ENCODE measurements around the gene MEGF6.

Gene MEGF6

DNA sequence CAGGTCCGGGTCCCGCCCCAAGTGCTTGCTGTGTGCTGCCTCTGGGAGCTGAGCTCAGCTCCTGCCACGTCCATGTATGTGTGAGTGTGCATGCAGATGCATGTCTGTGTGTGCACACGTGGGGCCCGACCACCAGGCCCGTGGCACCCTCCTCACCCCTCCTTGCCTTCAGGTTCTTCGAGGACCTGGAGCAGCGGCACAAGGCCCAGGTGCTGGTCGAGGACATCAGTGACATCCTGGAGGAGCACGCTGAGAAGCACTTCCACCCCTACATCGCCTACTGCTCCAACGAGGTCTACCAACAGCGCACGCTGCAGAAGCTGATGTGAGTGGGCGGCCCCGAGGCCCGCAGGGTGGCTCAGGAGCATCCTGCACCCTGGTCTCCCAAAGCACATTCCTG lies 138.4 kb downstream of the MEGF6 start:
- Histone ChIP-seq H3K4me3 (ENCODE audit: low read depth, low read length) (no peak overlapping the region), H3K9me3 (no peaks in the 10 kb centered on the region), H3K27me3 (no peaks in the 10 kb centered on the region), H3K36me3 (no peaks in the 10 kb centered on the region), H3K4me1 (peaks cover 3% of the 10 kb centered on the region; the same call in 1 of the 2 replicates)
- TF ChIP-seq, protein P1, sequence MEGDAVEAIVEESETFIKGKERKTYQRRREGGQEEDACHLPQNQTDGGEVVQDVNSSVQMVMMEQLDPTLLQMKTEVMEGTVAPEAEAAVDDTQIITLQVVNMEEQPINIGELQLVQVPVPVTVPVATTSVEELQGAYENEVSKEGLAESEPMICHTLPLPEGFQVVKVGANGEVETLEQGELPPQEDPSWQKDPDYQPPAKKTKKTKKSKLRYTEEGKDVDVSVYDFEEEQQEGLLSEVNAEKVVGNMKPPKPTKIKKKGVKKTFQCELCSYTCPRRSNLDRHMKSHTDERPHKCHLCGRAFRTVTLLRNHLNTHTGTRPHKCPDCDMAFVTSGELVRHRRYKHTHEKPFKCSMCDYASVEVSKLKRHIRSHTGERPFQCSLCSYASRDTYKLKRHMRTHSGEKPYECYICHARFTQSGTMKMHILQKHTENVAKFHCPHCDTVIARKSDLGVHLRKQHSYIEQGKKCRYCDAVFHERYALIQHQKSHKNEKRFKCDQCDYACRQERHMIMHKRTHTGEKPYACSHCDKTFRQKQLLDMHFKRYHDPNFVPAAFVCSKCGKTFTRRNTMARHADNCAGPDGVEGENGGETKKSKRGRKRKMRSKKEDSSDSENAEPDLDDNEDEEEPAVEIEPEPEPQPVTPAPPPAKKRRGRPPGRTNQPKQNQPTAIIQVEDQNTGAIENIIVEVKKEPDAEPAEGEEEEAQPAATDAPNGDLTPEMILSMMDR (IDR thresholded peaks at IDR 0.05; ENCODE audit: low read depth, low read length): no peak
- no peak for DNase-seq

DNA sequence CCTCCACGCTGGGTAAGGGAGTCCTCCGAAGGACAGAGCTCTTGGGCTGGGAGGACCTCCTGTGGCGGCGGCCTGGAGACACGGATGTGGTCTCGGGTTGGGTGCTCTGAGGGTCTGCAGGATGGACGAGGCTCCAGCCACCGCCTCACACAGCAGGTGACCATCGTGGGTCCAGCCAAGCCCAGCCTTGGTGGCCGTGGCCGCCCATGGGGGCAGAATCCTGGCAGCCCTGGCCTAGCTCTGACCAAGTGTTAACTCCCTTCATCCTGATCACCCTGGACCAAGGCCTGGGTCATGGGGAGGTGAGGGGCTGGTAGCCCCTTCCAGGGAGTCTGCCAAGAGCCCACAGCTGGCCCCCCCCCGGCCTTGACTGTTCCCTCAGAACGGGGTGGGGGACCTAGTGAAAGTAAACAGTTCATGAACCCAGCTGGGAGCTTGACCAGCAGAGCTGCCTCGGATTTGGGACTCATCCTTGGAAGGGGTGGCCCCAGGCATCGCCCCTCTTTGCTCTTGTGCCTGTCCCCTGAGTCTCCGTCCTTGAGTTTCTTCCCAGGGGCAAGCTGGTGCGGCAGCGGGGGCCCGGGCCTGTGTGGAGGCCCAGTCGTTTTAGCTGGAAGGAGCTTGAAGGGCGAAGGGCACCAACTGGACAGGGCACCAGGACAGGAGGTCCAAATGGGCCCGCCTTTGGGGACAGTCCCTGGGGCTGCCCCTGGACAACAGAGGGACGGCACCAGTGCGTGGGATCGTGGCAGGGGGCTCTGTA lies 139.0 kb downstream of the MEGF6 start:
- TF ChIP-seq, protein P1 (IDR thresholded peaks at IDR 0.05; ENCODE audit: low read depth, low read length): no peak
- Histone ChIP-seq H3K4me1 (peaks cover 3% of the 10 kb centered on the region; the same call in 1 of the 2 replicates), H3K4me3 (ENCODE audit: low read depth, low read length) (no peak overlapping the region), H3K36me3 (no peaks in the 10 kb centered on the region), H3K9me3 (no peaks in the 10 kb centered on the region), H3K27me3 (no peaks in the 10 kb centered on the region)
- DNase-seq: no peak

DNA sequence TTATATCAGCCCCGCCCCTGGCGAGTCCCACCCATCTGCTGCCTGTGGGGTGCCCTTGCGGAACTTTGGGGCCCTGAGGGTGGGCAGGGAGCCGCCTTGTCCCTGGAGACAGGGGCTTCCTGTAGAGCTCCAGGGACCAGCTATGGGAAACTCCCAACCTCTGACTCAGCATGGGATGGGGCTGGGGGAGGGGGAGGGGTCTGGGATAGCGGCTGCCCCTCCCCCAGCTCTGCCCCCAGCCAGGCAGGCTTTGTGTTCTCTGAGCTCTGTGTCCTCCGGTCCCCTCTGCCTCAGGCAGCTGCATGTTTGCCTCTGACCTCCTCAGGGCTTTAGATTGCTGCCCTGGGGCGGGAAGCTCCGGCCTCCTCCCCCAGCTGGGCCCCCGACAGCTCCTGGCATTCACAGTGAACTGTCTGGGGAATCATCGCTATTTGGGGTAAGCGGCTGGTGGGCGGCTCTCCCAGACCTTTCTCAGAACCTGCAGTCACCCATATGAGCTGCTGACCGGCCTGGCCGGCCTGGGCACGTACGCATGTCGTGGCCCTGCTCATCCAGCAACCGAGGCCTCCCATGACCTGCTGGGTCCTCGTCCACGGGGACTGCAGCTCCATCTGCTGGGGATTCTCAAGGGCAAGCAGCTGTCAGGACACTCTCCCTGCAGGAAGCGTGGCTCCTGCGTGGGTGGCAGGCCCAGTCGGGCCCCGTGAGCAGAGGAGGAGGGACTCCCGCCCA lies 139.8 kb downstream of the MEGF6 start:
- peak; percentile 58 for DNase-seq
- no peaks in the 10 kb centered on the region for H3K36me3 ChIP-seq
- no peaks in the 10 kb centered on the region for H3K9me3 ChIP-seq
- H3K4me1 ChIP-seq: peaks cover 3% of the 10 kb centered on the region; the same call in 1 of the 2 replicates
- H3K27me3 ChIP-seq: no peaks in the 10 kb centered on the region
- TF ChIP-seq, protein P1 (IDR thresholded peaks at IDR 0.05; ENCODE audit: low read depth, low read length): peak; percentile 36; the same call in 1 of the 2 replicates
- no peak overlapping the region for H3K4me3 ChIP-seq (ENCODE audit: low read depth, low read length)

DNA sequence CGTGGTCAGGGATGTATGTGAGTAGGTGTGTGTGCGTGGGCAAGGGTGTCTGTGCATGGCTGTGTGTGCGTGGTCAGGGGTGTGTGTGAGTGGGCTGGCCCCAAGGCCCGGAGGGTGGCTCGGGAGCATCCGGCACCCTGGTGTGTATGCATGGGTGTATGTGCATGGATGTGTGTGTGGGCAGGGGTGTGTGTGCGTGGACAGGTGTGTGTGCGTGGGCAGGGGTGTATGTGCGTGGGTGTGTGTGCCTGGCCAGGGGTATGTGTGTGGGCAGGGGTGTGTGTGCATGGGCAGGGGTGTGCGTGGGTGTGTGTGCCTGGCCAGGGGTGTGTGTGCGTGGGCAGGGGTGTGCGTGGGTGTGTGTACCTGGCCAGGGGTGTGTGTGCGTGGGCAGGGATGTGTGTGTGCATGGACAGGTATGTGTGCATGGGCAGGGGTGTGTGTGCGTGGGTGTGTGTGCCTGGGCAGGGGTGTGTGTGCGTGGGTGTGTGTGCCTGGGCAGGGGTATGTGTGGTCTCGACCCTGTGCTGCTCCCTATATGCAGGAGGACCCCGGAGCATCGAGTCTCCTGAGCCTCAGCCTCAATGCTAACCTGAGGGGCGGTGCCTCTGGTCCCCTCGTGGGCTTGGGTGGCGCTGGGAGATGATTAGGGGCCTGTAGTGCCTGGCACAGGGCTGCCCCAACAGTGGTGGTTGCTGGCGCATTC lies 140.5 kb downstream of the MEGF6 start:
- peak; percentile 7 for DNase-seq
- Histone ChIP-seq H3K9me3 (no peaks in the 10 kb centered on the region), H3K4me3 (ENCODE audit: low read depth, low read length) (no peak overlapping the region), H3K4me1 (peaks cover 3% of the 10 kb centered on the region; the same call in 1 of the 2 replicates), H3K27me3 (no peaks in the 10 kb centered on the region), H3K36me3 (no peaks in the 10 kb centered on the region)
- TF ChIP-seq, protein P1 (IDR thresholded peaks at IDR 0.05; ENCODE audit: low read depth, low read length): no peak

DNA sequence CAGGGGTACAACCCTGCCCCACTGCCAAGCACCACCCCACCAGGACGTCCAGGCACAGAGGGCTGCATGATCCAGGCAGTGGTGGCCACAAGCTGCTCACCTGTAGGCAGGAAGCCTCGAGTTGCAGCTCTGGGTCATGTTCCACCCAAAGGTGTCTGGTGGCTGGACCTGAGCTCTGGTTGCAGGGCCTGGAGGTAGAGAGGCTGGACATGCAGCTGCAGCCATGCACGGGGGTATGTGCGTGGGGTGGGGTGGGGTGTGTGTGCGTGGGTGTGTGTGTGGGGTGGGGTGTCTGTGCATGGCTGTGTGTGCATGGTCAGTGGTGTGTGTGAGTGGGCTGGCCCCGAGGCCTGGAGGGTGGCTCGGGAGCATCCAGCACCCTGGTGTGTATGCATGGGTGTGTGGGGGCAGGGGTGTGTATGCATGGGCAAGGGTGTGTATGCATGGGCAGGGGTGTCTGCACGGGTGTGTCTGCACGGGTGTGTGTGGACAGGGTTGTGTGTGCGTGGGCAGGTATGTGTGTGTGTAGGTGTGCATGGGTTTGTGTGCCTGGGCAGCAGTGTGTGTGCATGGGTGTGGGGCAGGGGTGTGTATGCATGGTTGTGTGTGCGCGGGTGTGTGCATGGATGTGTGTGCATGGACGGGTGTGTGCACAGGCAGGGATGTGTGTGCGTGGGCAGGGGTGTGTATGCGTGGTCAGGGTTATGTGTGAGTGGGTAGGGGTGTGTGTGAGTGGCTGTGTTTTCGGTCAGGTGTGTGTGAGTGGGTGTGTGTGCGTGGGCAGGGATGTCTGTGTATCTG lies 141.3 kb downstream of the MEGF6 start:
- Histone ChIP-seq H3K4me1 (peaks cover 3% of the 10 kb centered on the region; the same call in 1 of the 2 replicates), H3K9me3 (no peaks in the 10 kb centered on the region), H3K4me3 (ENCODE audit: low read depth, low read length) (no peak overlapping the region), H3K27me3 (no peaks in the 10 kb centered on the region), H3K36me3 (no peaks in the 10 kb centered on the region)
- TF ChIP-seq, protein P1 (IDR thresholded peaks at IDR 0.05; ENCODE audit: low read depth, low read length): no peak
- DNase-seq: peak; percentile 1

Measured in BE2C (cell line).